MCF 10A (cell line): Measurements from ENCODE around the gene OPTC. TPM values are rescaled to one million over a fixed set of nuclear protein-coding genes. Genes with fewer than 3 reads are reported as not detected.
"Not testable (repeated sequence)": the region's sequence is repeated elsewhere in the genome, so short reads cannot be mapped to it uniquely, and the experiment has no call there.

Source experiments
- Bru-seq: library from RNA; stranded (reverse); fragments of 400-500 nt; gene quantifications from one replicate; lab custom pipeline; 2021; lab: Mats Ljungman, UMichigan
- BruChase-seq, 2 experiments: library from RNA; stranded (reverse); fragments of 400-500 nt; gene quantifications; one replicate each; lab custom pipeline; 2021; lab: Mats Ljungman, UMichigan
- BruUV-seq: library from RNA; stranded (reverse); fragments of 400-500 nt; replicated peaks from 2 replicates; lab custom pipeline; 2021; lab: Mats Ljungman, UMichigan
- CTCF ChIA-PET: fragments of 300-600 bp; sonication (Branson Sonifier 250); formaldehyde crosslinking; extraction: SDS; loops from one replicate; lab custom pipeline; 2021; ENCODE audit warnings: antibody characterized with exemption, inconsistent platforms; lab: Yijun Ruan, JAX
- POLR2A ChIA-PET: fragments of 300-600, 350-650 bp; sonication (Branson Sonifier 250); formaldehyde crosslinking; extraction: SDS; loops from one replicate; lab custom pipeline; 2020; ENCODE audit warnings: antibody characterized with exemption, inconsistent platforms; lab: Yijun Ruan, JAX
- DNase-seq: peaks from one replicate; pipeline ENCODE4 v3.0.0-alpha.2; 2018; ENCODE audit not compliant: unreplicated experiment
- H3K27ac Mint-ChIP-seq: one replicate; pipeline ENCODE4 v1.8.0; 2022; ENCODE audit warnings: mild to moderate bottlenecking, low read depth, mixed read lengths; ENCODE audit not compliant: unreplicated experiment
- H3K27me3 Mint-ChIP-seq: one replicate; pipeline ENCODE4 v1.8.0; 2022; ENCODE audit warnings: mixed read lengths; ENCODE audit not compliant: insufficient read depth, unreplicated experiment
- H3K36me3 Mint-ChIP-seq: one replicate; pipeline ENCODE4 v1.8.0; 2022; ENCODE audit warnings: mild to moderate bottlenecking, moderate library complexity, mixed read lengths; ENCODE audit not compliant: insufficient read depth, unreplicated experiment
- H3K4me1 Mint-ChIP-seq: one replicate; pipeline ENCODE4 v1.8.0; 2022; ENCODE audit warnings: mixed read lengths; ENCODE audit not compliant: insufficient read depth, unreplicated experiment
- H3K4me3 Mint-ChIP-seq: one replicate; pipeline ENCODE4 v1.8.0; 2022; ENCODE audit warnings: mild to moderate bottlenecking, moderate library complexity, mixed read lengths; ENCODE audit not compliant: unreplicated experiment
- H3K9me3 Mint-ChIP-seq: one replicate; pipeline ENCODE4 v1.8.0; 2022; ENCODE audit warnings: mixed read lengths; ENCODE audit not compliant: unreplicated experiment
- CTCF ChIP-seq: fragments of 200-600 bp; IDR thresholded peaks from one replicate; pipeline ENCODE4 v1.8.0; 2022; ENCODE audit warnings: antibody characterized with exemption, mild to moderate bottlenecking; ENCODE audit not compliant: unreplicated experiment
- intact Hi-C: fragments of 100-400 bp; cut with micrococcal nuclease; formaldehyde crosslinking; loops from 2 replicates; pipeline ENCODE4 v1.14.1; 2022
- long read RNA-seq: library from polyadenylated mRNA; stranded (forward); transcript quantifications from one replicate; pipeline ENCODE4 v2.0.0, GENCODE V29; 2022
- total RNA-seq: library from RNA; stranded (reverse); gene quantifications from 2 replicates; pipeline ENCODE4 v1.2.3, GENCODE V29; 2022

Gene OPTC
- total RNA-seq (not detected in 2 replicates), Bru-seq, nascent RNA (percentile 9 among the genes with signal in this experiment), BruChase-seq, experiment 1, labeled RNA remaining after a 6-hour chase (percentile 6 among the genes with signal in this experiment), BruChase-seq, experiment 2, labeled RNA remaining after a 2-hour chase (not detected)
- long read RNA-seq, result 0 reads

- no peak within 1 kb of the TSS for H3K27ac Mint-ChIP-seq
- H3K9me3 Mint-ChIP-seq, result no peaks in the 10 kb centered on the region
- intact Hi-C loops, result no loop called here
- H3K36me3 Mint-ChIP-seq, result no peaks in the 10 kb centered on the region
- ChIA-PET CTCF (interaction anchor here (0.6 to 38.6 kb wide), 8 partner anchors 8 to 423 kb away, joined by 3 to 981 read pairs (median 10); no protein-coding TSS in a partner anchor), POLR2A (interaction anchor here (0.6 to 0.8 kb wide), 3 partner anchors 53 to 199 kb away, joined by 3 read pairs; no protein-coding TSS in a partner anchor)
- H3K4me3 Mint-ChIP-seq, result no peak within 1 kb of the TSS
- DNase-seq, result no peak
- peaks cover 24% of the 10 kb centered on the region for H3K27me3 Mint-ChIP-seq
- TF ChIP-seq CTCF, result no peak
- BruUV-seq, result no TSS peak
- no peaks in the 10 kb centered on the region for H3K4me1 Mint-ChIP-seq
These were observed at the start of gene OPTC for GRCh38 chr1:203493901-203494300. Gene OPTC (plus strand): TSS chr1:203494153. CDS start chr1:203496006, 1,853 bp downstream.

GRCh38 chr1:203444171-203444576 is 49.8 kb upstream of the OPTC start:
- peak; percentile 27 for DNase-seq

GRCh38 chr1:203447151-203447550 is 46.8 kb upstream of the OPTC start:
- Mint-ChIP-seq H3K27me3 (peaks cover 86% of the 10 kb centered on the region), H3K36me3 (no peaks in the 10 kb centered on the region), H3K9me3 (peaks cover 7% of the 10 kb centered on the region), H3K4me3 (no peak overlapping the region), H3K4me1 (no peaks in the 10 kb centered on the region), H3K27ac (no peak overlapping the region)
- intact Hi-C loops, result no loop called here
- DNase-seq, result no peak
- BruUV-seq, result no TSS peak
- ChIA-PET POLR2A (interaction anchor here (1.7 kb wide), 1 partner anchor 9 kb away, joined by 5 read pairs; no protein-coding TSS in a partner anchor), CTCF (interaction anchor here (0.5 to 1.9 kb wide), 3 partner anchors 40 to 180 kb away, joined by 3 to 6 read pairs (median 4); no protein-coding TSS in a partner anchor)
- no peak for TF ChIP-seq CTCF

More at GRCh38 chr1:203444171-203444576, 49.8 kb upstream of the OPTC start:
- intact Hi-C loops, result loop anchor here (5.0 kb wide), 2 partner anchors 43 to 172 kb away; no protein-coding TSS in a partner anchor
- CTCF ChIA-PET, result interaction anchor here (0.7 to 1.6 kb wide), 3 partner anchors 10 to 167 kb away, joined by 3 to 5 read pairs (median 4); no protein-coding TSS in a partner anchor
- Mint-ChIP-seq H3K4me1 (no peaks in the 10 kb centered on the region), H3K27ac (no peak overlapping the region), H3K4me3 (no peak overlapping the region), H3K27me3 (peaks cover 85% of the 10 kb centered on the region), H3K9me3 (peaks cover 7% of the 10 kb centered on the region), H3K36me3 (peaks cover 5% of the 10 kb centered on the region)
- no peak for TF ChIP-seq CTCF
- POLR2A ChIA-PET, result interaction anchor here (1.3 kb wide), 1 partner anchor 10 kb away, joined by 4 read pairs; no protein-coding TSS in a partner anchor
- BruUV-seq, result no TSS peak

GRCh38 chr1:203447598-203447997 is 46.4 kb upstream of the OPTC start:
- H3K4me1 Mint-ChIP-seq, H3K9me3 Mint-ChIP-seq, DNase-seq, intact Hi-C loops, H3K27ac Mint-ChIP-seq, BruUV-seq, H3K4me3 Mint-ChIP-seq, H3K36me3 Mint-ChIP-seq: not testable (repeated sequence)
- peaks cover 86% of the 10 kb centered on the region for H3K27me3 Mint-ChIP-seq
- ChIA-PET POLR2A (interaction anchor here (1.7 kb wide), 1 partner anchor 8 kb away, joined by 5 read pairs; no protein-coding TSS in a partner anchor), CTCF (interaction anchor here (0.5 to 1.9 kb wide), 4 partner anchors 104 to 181 kb away, joined by 3 to 6 read pairs (median 4); no protein-coding TSS in a partner anchor)
